Hindlimb muscle (tissue), 1 donor: Measurements from ENCODE around the gene PILRA. TPM values are rescaled to one million over a fixed set of nuclear protein-coding genes. Genes with fewer than 3 reads are reported as not detected.
"Not testable (repeated sequence)": the region's sequence is repeated elsewhere in the genome, so short reads cannot be mapped to it uniquely, and the experiment has no call there.

ENCODE experiments used
- DNase-seq: peaks from one replicate; pipeline ENCODE4 v3.0.0-alpha.2; 2013
- polyA plus RNA-seq: library from polyadenylated mRNA; unstranded; fragments of 120-200 nt; gene quantifications from one replicate; pipeline ENCODE4 v1.2.1, GENCODE V29; 2013; ENCODE audit not compliant: insufficient read length

Gene PILRA
- polyA plus RNA-seq, 1 donor, result 5.2 TPM

DNA sequence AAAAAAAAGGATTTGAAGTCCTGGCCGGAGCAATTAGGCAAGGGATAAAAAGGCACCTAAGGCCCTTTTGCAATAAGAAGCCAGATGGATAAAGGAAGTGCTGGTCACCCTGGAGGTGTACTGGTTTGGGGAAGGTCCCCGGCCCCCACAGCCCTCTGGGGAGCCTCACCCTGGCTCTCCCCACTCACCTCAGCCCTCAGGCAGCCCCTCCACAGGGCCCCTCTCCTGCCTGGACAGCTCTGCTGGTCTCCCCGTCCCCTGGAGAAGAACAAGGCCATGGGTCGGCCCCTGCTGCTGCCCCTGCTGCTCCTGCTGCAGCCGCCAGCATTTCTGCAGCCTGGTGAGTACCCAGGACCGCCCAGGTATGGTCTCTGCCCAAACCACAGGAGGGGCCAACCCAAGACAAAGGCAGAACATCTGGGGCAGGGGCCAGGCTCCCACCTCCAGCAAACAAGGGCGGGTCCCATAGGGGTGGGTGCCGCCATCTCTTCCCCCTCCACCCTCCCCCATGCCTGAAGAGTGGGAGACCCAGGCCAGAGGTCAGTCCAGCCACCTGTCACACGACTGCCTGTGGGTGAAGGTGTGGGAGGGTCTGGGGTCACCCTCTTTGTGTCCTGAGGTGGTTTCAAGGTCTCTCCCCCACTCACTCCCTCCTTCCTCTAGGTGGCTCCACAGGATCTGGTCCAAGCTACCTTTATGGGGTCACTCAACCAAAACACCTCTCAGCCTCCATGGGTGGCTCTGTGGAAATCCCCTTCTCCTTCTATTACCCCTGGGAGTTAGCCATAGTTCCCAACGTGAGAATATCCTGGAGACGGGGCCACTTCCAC is 15.0 kb upstream of the PILRA start, which contains the start of gene PILRB:
PILRB (plus strand) TSS at position 91 of the 830 bp plus-strand sequence; CDS start at position 277, 186 bp downstream.
- no peak for DNase-seq

DNA sequence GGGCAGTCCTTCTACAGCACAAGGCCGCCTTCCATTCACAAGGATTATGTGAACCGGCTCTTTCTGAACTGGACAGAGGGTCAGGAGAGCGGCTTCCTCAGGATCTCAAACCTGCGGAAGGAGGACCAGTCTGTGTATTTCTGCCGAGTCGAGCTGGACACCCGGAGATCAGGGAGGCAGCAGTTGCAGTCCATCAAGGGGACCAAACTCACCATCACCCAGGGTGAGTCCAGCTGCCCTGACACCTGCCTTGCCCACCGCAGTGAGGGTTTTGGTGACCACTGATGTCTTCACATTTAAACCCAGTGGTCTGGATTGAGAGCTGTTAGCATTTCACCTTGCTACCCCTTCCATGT is 14.5 kb upstream of the PILRA start:
- no peak for DNase-seq

DNA sequence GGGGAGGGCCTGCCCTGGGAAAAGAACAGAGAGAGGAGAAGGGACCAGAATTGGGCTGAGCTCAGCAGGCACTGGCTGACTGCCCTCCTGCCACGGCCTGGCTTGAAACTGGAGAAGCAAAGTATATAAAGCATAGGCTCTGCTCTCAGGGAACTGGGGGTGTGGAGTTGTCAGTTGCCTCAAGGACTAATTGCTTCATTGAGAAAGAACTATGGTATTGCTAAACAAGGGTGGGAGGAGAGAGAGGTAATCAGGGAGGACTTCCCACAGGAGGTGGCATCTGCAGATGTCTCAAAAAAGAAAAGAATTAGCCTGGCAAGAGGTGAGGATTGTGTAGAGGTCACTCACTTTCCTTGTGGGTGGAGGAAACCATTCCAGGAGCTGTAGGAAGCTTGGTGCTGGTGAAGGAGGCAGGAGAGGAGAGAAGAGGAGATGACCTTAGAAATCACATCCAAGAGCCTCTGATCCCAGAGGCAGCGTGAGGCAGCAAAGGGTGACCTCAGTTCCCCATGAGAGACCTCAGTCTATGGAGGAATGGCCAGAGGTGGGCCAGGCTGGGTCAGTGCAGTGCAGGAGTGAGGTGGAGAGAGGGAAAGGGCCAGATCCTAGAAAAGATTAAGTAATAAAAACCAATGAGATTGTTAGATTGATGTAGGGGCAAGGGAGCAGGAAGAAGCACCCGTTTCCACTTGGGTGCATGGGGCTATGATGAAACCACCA is 13.0 kb upstream of the PILRA start:
- DNase-seq, result no peak

DNA sequence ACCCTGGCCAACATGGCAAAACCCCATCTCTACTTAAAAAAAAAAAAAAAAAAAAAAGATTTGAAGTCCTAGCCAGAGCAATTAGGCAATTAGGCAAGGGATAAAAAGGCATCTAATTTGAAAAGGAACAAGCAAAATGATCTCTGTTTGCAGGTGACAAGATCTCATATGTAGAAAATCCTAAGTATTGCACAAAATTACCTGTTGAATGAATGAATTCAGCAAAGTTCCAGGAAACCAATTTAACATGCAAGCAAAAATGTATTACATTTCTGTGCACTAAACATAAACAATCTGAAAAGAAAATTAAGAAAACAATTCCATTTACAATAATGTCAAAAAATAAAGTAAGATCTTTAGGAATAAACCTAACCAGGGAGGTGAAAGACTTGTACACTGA is 10.2 kb upstream of the PILRA start:
- DNase-seq, result no peak

DNA sequence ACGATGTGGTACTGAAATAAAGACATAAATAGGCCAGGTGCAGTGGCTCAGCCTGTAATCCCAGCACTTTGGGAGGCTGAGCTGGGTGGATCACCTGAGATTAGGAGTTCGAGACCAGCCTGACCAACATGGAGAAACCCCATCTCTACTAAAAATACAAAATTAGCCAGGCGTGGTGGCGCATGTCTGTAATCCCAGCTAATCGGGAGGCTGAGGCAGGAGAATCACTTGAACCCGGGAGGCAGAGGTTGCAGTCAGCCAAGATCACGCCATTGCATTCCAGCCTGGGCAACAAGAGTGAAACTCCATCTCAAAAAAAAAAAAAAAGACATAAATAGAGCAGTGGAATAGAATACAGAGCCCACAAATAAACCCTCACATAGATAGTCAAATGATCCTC is 9.5 kb upstream of the PILRA start:
- DNase-seq, result not testable (repeated sequence)

DNA sequence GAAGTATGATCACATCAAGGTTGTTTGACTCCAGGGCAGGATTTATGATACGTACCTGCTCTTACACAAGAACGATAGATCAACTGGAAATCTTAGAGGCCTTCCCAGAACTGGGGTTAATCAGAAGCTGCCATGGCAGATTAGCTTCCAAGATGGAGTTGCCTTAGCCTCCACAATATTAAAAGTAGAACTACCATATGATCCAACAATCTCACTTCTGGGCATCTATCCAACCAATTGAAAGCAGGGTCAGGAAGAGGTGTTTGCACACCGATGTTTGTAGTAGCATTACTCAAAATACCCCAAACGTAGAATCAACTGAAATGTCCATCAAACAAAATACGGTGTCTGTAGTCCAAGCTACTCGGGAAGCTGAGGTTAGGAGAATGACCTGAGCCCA is 8.8 kb upstream of the PILRA start:
- DNase-seq, result no peak

DNA sequence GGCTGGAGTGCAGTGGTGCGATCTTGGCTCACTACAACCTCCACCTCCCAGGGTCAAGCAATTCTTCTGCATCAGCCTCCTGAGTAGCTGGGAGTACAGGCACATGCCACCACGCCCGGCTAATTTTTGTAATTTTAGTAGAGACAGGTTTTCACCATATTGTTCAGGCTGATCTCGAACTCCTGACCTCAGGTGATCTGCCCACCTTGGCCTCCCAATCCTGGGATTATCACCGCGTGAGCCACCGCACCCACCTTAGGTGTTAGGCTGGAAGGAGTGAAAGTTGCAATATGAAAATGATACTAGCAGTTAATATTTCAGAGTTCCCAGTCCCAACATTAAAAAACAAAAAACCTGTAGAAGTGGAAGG is 7.3 kb upstream of the PILRA start:
- DNase-seq, result not testable (repeated sequence)

DNA sequence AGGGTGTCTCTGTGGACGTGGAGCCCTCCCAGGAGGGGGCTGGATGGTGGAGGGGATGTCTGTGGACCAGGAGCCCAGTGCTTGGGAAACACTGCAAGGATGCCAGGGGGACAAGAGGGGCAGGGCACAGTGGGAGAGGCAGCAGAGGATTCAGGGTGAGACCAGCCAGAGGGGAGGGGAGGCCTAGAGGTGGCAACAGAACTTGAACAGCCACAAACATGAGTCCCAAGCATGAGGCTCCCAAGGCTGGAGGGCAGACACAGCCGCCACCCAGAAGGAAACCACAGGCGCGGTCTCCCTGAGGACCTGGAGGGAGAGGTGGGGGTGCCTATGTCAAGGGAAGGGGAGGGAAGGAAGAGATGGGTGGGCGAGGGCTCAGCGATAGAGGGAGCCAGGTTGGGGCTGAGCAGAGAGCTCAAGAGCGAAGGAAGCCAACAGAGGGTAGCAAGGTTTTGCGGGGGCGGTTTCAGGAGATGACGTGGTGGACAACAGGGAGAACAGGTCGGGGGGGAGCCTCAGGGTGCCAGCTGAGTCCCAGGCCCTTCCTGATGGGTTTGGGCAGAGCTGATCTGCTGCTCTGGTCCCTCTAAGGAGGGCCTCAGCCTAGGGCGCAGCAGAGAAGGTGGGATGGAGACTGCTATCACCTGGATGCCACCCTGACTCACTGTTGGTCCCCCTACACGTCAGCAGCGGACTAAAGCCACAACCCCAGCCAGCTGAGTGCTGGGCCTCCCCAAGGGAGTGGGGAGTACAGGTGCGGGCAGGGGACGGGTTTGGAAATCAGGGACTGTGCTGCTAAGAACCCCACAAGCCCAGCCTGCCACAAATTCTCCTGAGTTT is 6.7 kb upstream of the PILRA start:
- DNase-seq, result no peak

DNA sequence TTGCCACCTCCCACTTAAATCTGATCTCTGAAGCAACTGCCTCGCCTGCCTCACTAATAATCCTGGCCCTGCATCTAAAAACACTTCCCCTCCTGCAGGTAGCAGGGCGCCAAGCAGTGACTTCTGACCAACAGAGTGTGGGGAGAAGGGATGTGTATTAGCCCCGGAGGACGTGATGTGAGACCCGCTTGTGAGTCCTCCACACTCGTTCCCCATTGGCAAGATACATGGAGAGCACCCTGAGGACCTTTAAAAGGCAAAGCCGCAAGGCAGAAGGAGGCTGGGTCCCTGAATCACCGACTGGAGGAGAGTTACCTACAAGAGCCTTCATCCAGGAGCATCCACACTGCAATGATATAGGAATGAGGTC is 6.1 kb upstream of the PILRA start:
- no peak for DNase-seq

DNA sequence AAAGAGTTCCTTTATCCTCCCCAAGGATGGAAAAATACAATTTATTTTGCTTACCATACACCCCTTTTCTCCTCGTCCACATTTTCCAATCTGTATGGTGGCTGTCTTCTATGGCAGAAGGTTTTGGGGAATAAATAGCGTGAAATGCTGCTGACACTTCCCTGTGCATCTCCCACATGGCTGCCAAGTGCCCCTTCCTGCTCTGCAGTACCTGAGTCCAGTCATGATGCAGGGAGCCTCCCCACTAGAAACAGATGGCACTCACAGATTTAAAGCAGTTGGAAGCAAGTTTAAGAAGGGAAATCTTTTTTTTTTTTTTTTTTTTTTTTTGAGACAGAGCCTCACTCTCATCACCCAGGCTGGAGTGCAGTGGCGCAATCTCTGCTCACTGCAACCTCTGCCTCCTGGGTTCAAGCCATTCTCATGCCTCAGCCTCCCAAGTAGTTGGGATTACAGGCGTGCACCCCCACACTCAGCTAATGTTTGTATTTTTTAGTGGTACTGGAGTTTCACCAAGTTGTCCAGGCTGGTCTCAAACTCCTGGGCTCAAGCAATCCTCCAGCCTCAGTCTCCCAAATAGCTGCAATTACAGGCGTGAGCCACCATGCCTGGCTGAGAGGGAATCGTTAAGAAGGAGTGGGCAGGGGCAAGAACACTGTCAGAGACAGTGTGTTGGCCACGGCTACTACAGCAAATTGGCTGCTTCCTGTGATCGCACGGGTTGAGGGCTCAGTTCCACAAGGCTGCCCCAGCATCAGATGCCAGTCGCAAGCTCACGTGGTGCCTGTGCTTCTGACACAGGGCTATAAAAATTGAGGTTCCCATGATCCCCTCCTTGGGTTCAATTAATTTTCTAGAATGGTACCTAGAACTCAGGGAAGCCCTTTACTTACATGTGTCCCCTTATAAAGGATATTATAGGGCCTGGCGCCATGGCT is 5.3 kb upstream of the PILRA start:
- no peak for DNase-seq

DNA sequence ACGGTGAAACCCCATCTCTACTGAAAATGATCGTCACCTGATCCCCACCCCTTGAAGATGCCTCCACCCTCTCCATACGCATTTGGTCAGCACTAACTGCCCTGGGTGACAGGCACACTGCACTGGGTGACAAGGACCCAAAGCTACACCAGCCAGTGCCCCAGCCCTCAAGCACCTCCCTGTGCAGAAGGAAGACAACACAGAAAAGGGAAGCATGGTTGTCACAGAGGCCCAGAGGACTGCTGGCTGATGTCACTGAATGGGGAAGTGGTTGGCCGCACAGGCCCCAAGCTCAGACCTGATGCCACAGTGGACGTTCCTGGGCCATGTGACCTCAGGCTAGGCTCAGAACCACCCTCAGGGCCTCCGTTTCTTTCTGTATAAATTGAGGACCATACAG is 4.2 kb upstream of the PILRA start:
- DNase-seq, result peak; percentile 26

DNA sequence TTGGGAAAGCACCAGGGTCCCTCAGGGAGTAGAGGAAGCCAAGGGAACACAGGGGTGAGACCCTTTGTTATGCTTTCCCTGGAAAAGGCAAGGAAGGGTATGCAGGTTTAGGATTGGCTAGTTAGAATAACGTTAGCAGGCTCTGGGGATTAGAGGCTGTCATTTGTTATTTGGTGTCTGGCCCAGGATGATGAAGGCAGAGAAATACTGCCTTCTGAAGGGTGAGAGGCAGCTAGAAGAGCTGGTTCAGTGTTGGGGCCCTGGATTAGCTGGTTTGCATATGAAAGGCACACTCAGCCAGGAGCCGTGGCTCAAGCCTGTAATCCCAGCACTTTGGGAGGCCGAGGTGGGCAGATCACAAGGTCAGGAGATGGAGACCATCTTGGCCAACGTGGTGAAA is 3.0 kb upstream of the PILRA start:
- no peak for DNase-seq

DNA sequence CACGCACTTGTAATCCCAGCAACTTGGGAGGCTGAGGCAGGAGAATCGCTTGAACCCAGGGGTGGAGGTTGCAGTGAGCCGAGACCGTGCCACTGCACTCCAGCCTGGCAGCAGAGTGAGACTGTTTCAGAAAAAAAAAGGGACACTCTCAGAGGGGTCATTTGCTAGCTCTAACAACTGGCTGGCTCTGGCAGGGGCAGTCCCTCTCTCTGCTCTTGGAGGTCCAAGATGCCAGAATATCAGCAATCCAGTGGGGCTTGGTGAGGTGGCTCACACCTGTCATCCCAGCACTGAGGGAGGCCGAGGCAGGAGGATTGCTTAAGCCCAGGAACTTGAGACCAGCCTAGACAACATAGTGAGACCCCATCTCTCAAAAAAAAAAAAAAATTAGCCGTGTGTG is 2.5 kb upstream of the PILRA start:
- no peak for DNase-seq

DNA sequence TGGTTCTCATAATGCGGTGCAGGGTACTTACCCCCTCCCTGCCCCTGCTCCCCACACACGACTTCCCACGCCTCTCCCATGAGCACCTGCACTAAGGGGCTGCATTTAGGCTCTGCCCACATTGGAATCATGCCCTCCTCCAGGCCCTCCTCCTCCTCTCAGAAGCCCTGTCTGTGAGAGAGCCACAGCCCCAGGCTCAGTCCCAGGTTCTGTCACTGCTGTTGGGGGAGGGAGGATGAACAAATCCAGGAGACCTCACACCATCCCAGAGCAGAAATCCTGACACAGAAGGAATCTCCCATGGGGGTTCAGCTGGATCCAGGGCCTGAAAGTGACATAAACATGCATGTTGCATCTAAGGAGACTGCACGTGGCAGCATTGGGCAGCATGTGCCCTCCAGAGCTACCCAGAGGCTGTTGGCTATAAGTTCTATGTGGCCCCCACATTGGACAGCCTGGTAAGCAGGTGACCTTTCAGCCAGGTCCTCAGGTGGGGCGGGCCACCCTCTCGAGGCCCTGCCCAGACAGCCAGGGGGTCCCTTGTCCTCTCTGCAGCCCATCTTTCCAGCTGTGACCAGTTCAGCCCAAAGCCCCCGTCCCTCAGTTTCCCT is 1.6 kb upstream of the PILRA start:
- DNase-seq, result no peak

DNA sequence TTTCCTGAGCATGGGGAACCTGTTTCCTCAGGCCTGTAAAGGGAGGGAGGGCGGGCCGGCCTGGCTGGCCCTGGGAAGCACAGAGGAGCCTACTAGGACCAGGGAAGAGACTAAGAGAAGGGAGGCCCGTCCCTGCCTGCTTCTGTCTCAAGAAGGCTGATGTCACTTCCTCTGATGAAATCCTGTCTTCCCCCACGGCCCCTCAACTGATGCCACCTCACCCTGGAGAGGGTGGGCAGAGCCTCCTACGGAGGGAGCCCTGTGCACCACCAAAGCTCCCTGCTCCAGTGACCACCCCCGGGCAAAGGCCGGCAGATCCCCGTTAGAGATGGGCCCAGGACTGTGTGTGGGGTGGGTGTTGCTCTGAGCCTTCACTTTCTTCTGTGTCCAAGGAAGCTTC is 1.0 kb upstream of the PILRA start:
- DNase-seq, result peak; percentile 22

DNA sequence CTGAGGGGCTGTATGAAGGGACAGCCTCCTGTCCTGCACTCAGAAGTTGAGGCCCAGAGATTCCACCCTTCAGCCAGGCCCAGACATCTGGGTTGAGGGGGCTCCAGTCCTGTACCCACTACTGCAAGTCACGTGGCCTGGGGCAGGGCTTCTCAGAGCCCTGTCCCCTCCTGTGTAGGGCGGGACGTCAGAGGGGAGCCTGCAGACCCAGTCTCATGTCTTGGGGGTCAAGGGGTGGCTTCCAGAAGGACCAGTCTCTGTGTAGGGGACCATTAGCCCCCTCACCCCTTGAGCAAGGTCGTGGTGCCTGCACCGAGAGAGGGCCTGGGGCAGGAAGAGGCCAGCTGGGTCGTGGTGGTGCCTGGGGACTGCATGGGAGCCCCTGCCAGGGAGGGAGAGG is 593 bp upstream of the PILRA start:
- DNase-seq, result no peak

DNA sequence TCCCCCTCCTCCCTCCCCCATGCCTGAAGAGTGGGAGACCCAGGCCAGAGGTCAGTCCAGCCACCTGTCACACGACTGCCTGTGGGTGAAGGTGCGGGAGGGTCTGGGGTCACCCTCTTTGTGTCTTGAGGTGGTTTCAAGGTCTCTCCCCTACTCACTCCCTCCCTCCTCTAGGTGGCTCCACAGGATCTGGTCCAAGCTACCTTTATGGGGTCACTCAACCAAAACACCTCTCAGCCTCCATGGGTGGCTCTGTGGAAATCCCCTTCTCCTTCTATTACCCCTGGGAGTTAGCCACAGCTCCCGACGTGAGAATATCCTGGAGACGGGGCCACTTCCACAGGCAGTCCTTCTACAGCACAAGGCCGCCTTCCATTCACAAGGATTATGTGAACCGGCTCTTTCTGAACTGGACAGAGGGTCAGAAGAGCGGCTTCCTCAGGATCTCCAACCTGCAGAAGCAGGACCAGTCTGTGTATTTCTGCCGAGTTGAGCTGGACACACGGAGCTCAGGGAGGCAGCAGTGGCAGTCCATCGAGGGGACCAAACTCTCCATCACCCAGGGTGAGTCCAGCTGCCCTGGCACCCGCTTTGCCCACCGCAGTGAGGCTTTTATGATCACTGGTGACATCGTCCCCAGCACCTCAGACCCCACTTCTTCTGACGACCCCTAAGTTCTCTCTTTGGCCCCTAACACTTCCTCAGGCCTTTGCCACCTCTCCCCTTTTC is 747 bp downstream of the PILRA start:
- DNase-seq, result not testable (repeated sequence)

DNA sequence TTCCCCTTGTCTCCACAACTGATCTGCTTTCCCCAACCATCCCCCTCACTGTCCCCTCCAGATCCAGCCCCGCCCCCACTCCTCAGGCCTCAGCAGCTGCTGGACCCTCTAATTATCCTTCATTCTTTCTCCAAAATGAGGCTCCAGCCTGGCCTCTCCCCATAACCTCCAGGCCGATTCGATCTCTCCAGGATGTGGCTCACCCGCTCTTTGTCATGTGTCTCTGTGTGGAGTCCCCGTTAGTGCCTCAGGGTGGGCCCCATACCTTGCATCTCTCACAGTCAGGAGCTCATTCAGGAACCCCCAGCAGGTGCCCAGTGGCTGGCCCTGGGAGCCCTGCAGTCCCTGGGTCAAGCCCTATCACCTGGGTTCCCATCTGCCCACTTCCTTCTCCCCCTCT is 1.3 kb downstream of the PILRA start:
- no peak for DNase-seq

DNA sequence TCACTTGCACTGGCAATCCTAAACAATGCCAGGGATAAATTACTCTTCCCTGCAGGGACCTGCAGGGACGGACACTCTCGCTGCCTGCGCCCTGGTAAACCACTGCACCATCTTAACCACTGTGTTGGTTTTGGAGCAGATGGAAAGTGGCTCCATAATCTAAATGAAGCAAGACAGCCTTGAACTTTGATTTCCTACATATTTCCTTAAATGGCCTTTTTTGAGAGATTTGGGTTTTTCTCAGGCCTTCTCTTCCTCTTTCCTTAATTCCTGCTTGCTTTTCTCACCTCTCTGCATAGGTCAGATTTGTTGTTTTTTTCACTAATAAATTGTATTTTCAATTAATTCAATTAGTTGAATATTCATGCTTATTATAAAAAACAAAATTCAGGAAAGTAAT is 2.8 kb downstream of the PILRA start:
- no peak for DNase-seq

DNA sequence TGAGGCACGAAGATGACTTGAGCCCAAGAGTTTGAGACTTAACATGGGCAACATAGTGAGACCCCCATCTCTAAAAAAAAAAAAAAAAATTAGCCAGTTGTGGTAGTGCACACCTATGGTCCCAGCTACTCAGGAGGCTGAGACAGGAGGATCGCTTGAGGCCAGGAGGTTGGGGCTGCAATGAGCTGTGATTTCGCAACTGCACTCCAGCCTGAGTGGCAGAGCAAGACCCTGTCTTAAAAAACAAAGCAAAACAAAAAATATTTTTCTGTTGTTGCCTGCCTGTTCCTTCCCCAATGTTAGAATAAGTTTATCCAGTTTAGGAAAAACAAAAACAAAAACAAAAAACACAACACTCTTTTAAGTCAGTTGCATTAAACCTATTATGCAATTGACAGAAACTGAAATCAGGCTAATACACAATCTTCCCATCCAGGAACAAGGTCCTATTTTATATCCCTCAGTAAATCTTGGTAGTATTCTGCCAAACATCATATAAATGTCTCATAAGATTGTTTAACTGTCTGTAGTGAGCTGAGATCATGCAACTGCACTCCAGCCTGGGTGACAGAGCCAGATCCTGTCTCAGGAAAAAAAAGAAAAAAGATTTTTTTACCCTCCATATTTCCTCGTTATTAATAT is 4.9 kb downstream of the PILRA start:
- no peak for DNase-seq

DNA sequence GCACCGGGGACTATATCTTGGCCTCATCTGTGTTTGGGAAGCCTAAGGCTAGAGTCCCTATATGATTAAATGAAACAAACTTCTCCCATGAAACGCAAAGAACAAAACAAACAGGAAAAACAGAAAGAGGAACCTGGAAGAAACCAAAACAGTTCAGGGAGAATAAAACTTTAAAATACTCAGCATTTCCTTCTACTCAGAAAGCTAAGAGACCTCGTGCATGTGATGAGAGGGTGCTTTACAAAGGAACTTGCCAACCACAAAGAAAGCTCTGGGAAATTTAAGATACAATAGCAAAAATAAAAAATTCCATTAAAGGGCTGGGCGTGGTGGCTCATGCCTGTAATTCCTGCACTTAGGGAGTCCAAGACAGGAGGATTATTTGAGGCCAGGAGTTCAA is 6.9 kb downstream of the PILRA start:
- no peak for DNase-seq
